GM23338 (cell line): ENCODE measurements around the gene PVALEF. TPM values are rescaled to one million over a fixed set of nuclear protein-coding genes. Genes with fewer than 3 reads are reported as not detected.

ENCODE experiments used
- ATAC-seq: fragments of 200-7000 bp; cut with Tn5 transposase; 3 replicates; pipeline ENCODE4 v1.9.1; 2020
- DNase-seq: peaks from one replicate; pipeline ENCODE4 v3.0.0-alpha.2; 2015; ENCODE audit warnings: low spot score
- H2AFZ ChIP-seq: fragments of 200-600 bp; sonication (generic); 2 replicates; pipeline ENCODE4 v1.8.0; 2016; ENCODE audit warnings: antibody characterized with exemption, mild to moderate bottlenecking, moderate library complexity
- H3F3A ChIP-seq: fragments of 200-600 bp; sonication (generic); replicated peaks from 2 replicates; pipeline ENCODE4 v1.8.0; 2017; ENCODE audit warnings: antibody characterized with exemption, mixed run types, low read depth
- H3K27ac ChIP-seq: fragments of 200-600 bp; sonication (generic); 2 replicates; pipeline ENCODE4 v1.6.1; 2016; ENCODE audit warnings: low read depth
- H3K27me3 ChIP-seq: fragments of 200-600 bp; sonication (generic); 2 replicates; pipeline ENCODE4 v1.8.0; 2016; ENCODE audit warnings: mild to moderate bottlenecking, mixed run types, moderate library complexity; ENCODE audit not compliant: insufficient read depth
- H3K36me3 ChIP-seq: fragments of 200-600 bp; sonication (generic); 2 replicates; pipeline ENCODE4 v1.8.0; 2016; ENCODE audit warnings: mild to moderate bottlenecking; ENCODE audit not compliant: insufficient read depth
- H3K4me1 ChIP-seq: fragments of 200-600 bp; sonication (generic); 2 replicates; pipeline ENCODE4 v1.8.0; 2016; ENCODE audit warnings: mild to moderate bottlenecking, moderate library complexity; ENCODE audit not compliant: insufficient read depth
- H3K4me2 ChIP-seq: fragments of 200-600 bp; sonication (generic); 2 replicates; pipeline ENCODE4 v1.7.1; 2017; ENCODE audit warnings: mixed run types
- H3K4me3 ChIP-seq: fragments of 200-600 bp; sonication (generic); 2 replicates; pipeline ENCODE4 v1.6.1; 2016; ENCODE audit warnings: mixed run types
- H3K79me2 ChIP-seq: fragments of 200-600 bp; sonication (generic); replicated peaks from 2 replicates; pipeline ENCODE4 v1.8.0; 2017; ENCODE audit warnings: mild to moderate bottlenecking; ENCODE audit not compliant: insufficient read depth
- H3K9me2 ChIP-seq: fragments of 200-600 bp; sonication (generic); 2 replicates; pipeline ENCODE4 v1.8.0; 2017; ENCODE audit not compliant: insufficient read depth
- H4K20me1 ChIP-seq: fragments of 200-600 bp; sonication (generic); replicated peaks from 2 replicates; pipeline ENCODE4 v1.8.0; 2017; ENCODE audit warnings: mild to moderate bottlenecking; ENCODE audit not compliant: insufficient read depth
- H3K27ac Mint-ChIP-seq: 2 replicates; pipeline ENCODE4 v1.8.0; 2020; ENCODE audit warnings: inconsistent platforms, mild to moderate bottlenecking, moderate library complexity, mixed read lengths
- H3K27me3 Mint-ChIP-seq: 3 replicates; pipeline ENCODE4 v1.8.0; 2022; ENCODE audit warnings: low read depth, mild to moderate bottlenecking, moderate library complexity, mixed read lengths, inconsistent platforms; ENCODE audit not compliant: insufficient read depth, poor library complexity
- H3K36me3 Mint-ChIP-seq: 3 replicates; pipeline ENCODE4 v1.8.0; 2021; ENCODE audit warnings: low read depth, mild to moderate bottlenecking, inconsistent platforms, moderate library complexity, mixed read lengths
- H3K4me1 Mint-ChIP-seq: 3 replicates; pipeline ENCODE4 v1.8.0; 2020; ENCODE audit warnings: mild to moderate bottlenecking, inconsistent platforms, mixed read lengths
- H3K4me3 Mint-ChIP-seq: 3 replicates; pipeline ENCODE4 v1.8.0; 2021; ENCODE audit warnings: moderate library complexity, mild to moderate bottlenecking, inconsistent platforms, mixed read lengths
- H3K9me3 Mint-ChIP-seq: 3 replicates; pipeline ENCODE4 v1.8.0; 2020; ENCODE audit warnings: moderate library complexity, mild to moderate bottlenecking, inconsistent platforms, mixed read lengths
- NANOG ChIP-seq: IDR thresholded peaks from 2 replicates; pipeline ENCODE4 v1.6.1; 2016; ENCODE audit warnings: antibody characterized with exemption, borderline replicate concordance
- ZNF331 ChIP-seq: fragments of 250-450 bp; sonication (Bioruptor Pico); IDR thresholded peaks from 2 replicates; pipeline ENCODE4 v1.5.0; 2020; ENCODE audit warnings: low read depth, mild to moderate bottlenecking, moderate library complexity
- ZNF462 ChIP-seq: fragments of 250-450 bp; sonication (Bioruptor Pico); IDR thresholded peaks from 2 replicates; pipeline ENCODE4 v1.5.0; 2020; ENCODE audit warnings: mild to moderate bottlenecking, moderate library complexity
- polyA plus RNA-seq: library from polyadenylated mRNA; unstranded; fragments of >200 nt; fragmentation: Nextera tagmentation; extraction: Ambion mirVana; gene quantifications from 2 replicates; pipeline ENCODE4 v1.2.1, GENCODE V29; 2016
- total RNA-seq: library from RNA; depleted of rRNA; stranded (reverse); fragments of >200 nt; shearing (Covaris generic); gene quantifications from 2 replicates; pipeline ENCODE4 v1.2.3, GENCODE V29; 2014
- TF ChIP-seq, protein P1 (sequence below): IDR thresholded peaks from 2 replicates; pipeline ENCODE4 v1.6.1; 2016; ENCODE audit warnings: antibody characterized with exemption
- TF ChIP-seq, protein P2 (sequence below), 2 experiments: fragments of 200-600 bp in 1 of 2; sonication (generic) in 1 of 2; conservative IDR thresholded peaks; 2 replicates each; pipeline versions ENCODE4 v1.5.1 to v1.6.1; 2016 to 2017; ENCODE audit warnings: antibody characterized with exemption in 2 of 2, low read depth in 2 of 2, mild to moderate bottlenecking in 2 of 2, moderate library complexity in 1 of 2

The PVALEF gene
- total and polyA plus RNA-seq, 2 experiments from 2014 or later: not detected

DNA sequence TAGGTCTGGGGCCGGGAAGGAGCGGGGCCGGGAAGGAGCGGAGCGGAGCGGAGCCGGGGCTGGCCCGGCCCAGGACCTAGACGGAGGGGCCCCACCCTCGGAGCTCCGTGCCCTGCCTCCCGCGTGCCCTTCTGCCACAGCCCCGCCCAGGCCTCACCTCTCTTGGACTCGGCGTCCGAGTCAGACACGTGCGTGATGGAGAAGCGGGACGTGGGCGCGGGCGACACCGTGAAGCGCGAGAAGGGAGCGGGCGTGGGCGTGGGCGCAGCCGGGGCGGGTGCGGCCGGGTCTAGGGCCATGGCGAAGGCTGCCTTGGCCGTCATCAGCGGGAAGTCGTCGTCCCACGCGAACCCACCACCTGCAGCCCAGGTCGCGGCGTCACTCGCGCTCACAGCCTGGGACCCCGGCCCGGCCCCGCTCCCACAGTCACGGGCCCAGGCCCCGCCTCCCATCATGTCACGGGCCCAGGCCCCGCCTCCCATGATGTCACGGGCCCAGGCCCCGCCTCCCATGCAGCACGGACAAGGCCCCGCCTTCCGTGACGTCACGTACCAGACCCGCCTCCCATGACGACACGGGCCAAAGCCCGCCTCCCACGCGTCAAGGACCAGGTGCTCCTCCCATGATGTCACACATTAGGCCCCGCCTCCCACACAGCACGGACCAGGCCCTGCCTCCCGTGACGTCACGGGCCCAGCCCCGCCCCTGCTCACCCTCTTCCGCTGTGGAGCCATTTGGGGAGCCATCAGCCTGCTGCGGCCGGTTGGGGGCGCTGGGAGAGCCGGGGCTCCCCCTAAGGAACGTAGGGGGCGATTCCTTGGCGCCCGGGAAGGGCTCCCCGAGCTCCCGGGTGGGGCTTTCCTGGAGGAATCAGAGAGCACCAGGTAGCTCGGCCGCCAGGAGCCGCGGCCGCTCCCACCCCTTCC lies 45.8 kb upstream of the PVALEF start (continued):
- no peak for TF ChIP-seq ZNF462 (CRISPR knock-in tag)
- no peak for TF ChIP-seq ZNF331 (CRISPR knock-in tag)
- TF ChIP-seq, protein P1, sequence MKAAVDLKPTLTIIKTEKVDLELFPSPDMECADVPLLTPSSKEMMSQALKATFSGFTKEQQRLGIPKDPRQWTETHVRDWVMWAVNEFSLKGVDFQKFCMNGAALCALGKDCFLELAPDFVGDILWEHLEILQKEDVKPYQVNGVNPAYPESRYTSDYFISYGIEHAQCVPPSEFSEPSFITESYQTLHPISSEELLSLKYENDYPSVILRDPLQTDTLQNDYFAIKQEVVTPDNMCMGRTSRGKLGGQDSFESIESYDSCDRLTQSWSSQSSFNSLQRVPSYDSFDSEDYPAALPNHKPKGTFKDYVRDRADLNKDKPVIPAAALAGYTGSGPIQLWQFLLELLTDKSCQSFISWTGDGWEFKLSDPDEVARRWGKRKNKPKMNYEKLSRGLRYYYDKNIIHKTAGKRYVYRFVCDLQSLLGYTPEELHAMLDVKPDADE: no peak

DNA sequence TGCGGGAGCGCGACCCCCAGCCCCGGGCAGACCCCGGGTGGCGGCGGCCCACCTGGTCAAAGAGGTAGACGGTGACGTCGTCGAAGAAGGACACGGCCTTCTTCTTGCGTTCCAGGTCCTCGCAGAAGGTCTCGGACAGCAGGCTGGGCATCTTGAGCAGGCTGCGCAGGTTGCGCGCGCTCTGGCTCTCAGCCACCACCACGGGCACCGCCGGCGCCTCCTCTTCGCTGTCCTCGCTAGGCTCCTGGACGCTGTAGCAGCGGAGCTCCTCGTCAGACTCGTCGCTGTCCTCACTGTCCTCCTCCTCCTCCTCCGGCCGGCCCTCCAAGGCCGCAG lies 45.2 kb upstream of the PVALEF start:
- no peaks in the 10 kb centered on the region for H3K9me3 Mint-ChIP-seq
- no peaks in the 10 kb centered on the region for H3K36me3 Mint-ChIP-seq
- no peaks in the 10 kb centered on the region for H3K9me2 ChIP-seq
- H3K27me3 Mint-ChIP-seq: peaks cover 10% of the 10 kb centered on the region
- peak overlapping the region; percentile 51; the same call in 1 of the 2 replicates for H3K4me2 ChIP-seq
- DNase-seq (no peak), ATAC-seq (no peak)
- no peaks in the 10 kb centered on the region for H3K4me1 ChIP-seq
- peaks cover 3% of the 10 kb centered on the region; the same call in 2 of the 3 replicates for H3K4me1 Mint-ChIP-seq
- peak overlapping the region; percentile 58 for H3K4me3 ChIP-seq
- H4K20me1 ChIP-seq: no peaks in the 10 kb centered on the region
- no peak overlapping the region for H3K27ac Mint-ChIP-seq
- peak overlapping the region; percentile 63 for H2AFZ ChIP-seq
- H3K27ac ChIP-seq: no peak overlapping the region
- no peaks in the 10 kb centered on the region for H3K27me3 ChIP-seq
- no peaks in the 10 kb centered on the region for H3F3A ChIP-seq
- H3K36me3 ChIP-seq: no peaks in the 10 kb centered on the region
- TF ChIP-seq, protein P2, sequence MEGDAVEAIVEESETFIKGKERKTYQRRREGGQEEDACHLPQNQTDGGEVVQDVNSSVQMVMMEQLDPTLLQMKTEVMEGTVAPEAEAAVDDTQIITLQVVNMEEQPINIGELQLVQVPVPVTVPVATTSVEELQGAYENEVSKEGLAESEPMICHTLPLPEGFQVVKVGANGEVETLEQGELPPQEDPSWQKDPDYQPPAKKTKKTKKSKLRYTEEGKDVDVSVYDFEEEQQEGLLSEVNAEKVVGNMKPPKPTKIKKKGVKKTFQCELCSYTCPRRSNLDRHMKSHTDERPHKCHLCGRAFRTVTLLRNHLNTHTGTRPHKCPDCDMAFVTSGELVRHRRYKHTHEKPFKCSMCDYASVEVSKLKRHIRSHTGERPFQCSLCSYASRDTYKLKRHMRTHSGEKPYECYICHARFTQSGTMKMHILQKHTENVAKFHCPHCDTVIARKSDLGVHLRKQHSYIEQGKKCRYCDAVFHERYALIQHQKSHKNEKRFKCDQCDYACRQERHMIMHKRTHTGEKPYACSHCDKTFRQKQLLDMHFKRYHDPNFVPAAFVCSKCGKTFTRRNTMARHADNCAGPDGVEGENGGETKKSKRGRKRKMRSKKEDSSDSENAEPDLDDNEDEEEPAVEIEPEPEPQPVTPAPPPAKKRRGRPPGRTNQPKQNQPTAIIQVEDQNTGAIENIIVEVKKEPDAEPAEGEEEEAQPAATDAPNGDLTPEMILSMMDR (conservative IDR thresholded peaks at IDR 0.05; ENCODE audit: low read depth in 2 of 2): 0 out of 4 replicates have a peak, but pooled peaks of 1 of the 2 experiments have one; percentile 6
- TF ChIP-seq NANOG: no peak
- no peaks in the 10 kb centered on the region for H3K79me2 ChIP-seq
- no peak overlapping the region for H3K4me3 Mint-ChIP-seq
